LHCN-M2 (cell line): ENCODE results near the gene CD44. TPM values are rescaled to one million over a fixed set of nuclear protein-coding genes. Genes with fewer than 3 reads are reported as not detected.

Source experiments
- DNase-seq: peaks from one replicate; pipeline ENCODE4 v3.0.0-alpha.2; 2012; ENCODE audit warnings: low read depth
- total RNA-seq: library from RNA; depleted of rRNA; stranded (reverse); fragments of >200 nt; gene quantifications from 2 replicates; pipeline ENCODE4 v1.2.3, GENCODE V29; 2014

The CD44 gene
- total RNA-seq, 1 experiment from 2014 or later, result 215 TPM

GRCh38 chr11:35158701-35159510 is 19.9 kb downstream of the CD44 start:
- DNase-seq, result peak; percentile 58

DNA sequence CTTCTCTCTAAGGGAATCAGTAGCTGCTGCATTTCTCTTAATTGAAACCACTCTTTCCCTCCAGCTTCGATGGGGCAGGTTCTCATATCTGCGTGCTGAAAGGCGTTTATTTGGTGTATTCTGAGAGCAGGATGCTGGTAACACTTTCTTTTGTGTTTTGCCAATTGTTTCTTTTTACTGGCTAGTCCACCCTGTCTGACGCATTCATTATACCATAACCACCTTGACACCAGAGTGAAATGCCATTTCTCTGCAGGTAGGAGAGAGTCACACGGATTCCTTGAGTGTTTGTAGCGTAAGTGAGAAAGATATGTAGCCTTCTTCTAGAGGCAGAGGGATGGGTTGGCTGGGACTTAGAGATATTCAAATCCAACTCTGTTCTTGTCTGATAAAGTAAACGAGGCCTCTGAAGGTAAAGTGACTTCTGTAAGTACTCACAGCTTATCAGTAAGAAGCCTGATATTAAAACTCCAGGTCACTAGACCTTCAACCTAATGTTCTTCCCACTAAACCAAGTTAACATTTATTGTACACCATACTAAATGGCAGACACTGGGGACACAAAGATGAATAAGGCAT is 21.4 kb downstream of the CD44 start:
- DNase-seq, result no peak

DNA sequence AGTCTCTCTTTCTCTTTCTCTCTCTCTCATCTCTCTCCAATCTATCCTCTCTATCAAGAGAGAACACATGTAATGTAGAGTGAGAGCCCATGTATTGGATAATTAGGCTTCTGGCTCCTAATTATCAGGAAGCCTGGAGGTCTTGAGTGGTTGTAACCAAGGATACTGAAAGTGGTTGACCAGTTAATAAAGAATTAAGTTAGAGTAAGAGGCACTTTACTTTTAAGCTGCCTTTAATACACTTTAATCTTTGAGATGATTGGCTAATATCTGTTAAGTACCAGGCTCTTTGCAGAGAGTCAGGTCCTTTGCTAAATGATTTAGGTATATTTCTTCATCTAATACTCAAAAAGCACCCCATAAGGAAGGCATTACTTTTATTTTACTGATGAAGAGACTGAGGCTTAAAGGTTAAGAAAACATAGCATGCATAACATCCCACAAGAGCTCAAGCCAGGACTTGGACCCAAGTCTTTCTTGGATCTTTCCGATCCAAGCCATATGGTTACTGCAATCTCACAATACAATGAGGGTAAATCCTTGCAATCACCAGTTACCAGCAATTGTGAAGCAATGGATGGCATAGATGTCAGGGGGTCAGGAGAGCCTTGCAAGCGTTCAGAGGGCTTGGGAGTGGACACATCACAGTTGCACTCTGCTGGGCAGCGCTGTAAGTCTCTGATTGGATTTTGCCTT is 22.1 kb downstream of the CD44 start:
- DNase-seq, result no peak

- no peak for DNase-seq
Measured at GRCh38 chr11:35162745-35163144, 23.8 kb downstream of the CD44 start.

GRCh38 chr11:35163209-35163608 is 24.2 kb downstream of the CD44 start:
- DNase-seq, result no peak

GRCh38 chr11:35163702-35164496 is 24.9 kb downstream of the CD44 start:
- no peak for DNase-seq

GRCh38 chr11:35165030-35165422 is 26.1 kb downstream of the CD44 start:
- no peak for DNase-seq

DNA sequence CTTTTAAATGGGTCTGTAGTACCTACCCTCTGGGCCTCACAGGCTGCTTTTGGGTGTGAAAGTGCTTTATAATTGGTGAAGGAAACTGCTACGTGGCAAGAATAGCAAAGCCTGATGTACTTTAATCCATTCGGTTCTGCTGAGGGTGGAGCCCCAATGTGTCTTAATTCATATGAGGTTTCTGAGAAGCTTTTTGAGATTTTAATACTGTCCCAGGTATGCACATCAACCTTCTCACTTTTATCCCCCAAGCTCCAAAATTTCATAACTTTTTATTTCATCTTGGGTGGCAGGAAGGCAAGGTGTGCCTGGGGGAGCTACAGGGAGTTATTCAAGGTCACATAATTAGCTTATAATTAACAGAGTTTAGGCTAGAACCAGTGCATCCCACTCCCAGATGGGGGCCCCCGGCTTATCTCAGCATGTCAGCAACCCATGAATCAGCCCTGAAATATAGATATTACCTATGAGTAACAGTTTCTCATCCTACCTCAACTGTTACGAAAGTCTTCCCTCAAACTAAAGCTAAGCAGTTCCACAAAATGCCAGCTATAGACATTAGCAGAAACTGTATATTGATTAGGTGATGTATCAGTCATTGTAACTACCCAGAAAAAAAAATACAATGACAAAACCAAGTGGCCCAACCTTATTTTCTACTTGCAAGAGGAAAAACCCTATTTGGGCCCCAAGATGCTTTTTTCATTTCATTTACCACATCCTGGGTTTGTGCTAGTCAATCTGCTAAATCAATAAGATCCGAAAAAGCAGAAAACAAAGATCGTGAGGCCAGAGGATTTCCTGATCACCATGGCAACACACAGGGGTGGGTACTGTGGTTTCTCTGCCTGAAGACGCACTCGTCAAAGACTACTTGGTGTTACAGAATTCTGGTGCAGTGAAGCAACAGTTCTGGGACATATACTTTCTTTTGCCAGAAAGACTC is 26.7 kb downstream of the CD44 start:
- peak; percentile 71 for DNase-seq

- peak; percentile 93 for DNase-seq
Measured at GRCh38 chr11:35166369-35167360, 27.7 kb downstream of the CD44 start.

DNA sequence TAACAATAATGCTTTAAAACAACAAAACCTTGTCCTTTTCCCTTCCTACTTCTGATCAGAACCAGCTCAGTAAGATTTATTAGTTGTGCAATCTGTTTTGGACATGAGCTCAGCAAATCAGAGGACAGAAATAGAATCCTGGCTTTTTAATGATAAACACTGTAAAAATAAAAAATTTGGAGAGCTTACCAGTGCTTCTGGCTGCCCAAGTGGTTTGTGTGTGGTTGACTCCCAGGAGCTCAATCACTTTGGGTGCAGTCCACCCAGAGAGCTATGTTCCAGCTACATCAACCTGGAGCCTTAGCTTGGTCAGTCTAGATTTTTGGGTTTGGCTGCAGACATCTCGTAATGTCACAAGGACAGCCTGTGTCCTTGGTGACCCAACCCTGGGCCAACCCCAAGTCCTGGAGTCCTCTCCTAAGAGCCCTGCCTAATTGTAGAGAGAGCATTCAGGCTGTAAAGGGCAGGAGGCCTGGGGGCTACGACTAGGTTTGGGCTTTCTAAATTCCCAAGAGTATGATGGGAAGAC is 28.5 kb downstream of the CD44 start:
- no peak for DNase-seq

- DNase-seq, result no peak
Measured at GRCh38 chr11:35168671-35169070, 29.7 kb downstream of the CD44 start.

GRCh38 chr11:35169112-35169511 is 30.1 kb downstream of the CD44 start:
- DNase-seq, result no peak

DNA sequence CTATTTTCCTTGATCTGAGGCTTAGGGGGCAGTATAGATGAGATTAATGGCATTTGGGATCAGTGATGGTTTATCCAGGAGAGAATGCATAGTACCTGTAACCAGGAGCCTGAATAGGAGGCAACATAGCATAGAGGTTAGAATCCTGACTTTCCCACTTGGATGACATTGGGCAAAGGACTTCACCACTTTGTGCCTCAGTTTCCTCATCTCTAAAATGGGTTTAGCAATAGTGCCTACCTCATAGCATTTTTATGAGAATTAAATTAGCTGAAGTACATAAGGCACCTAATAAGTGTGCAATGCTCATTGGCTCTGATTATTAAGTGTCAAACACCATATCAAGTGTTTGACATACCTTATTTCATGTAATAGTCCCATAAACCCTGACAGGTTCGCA is 30.8 kb downstream of the CD44 start:
- DNase-seq, result no peak

- no peak for DNase-seq
Measured at GRCh38 chr11:35170503-35170902, 31.5 kb downstream of the CD44 start.

- DNase-seq, result no peak
Measured at GRCh38 chr11:35171226-35171625, 32.3 kb downstream of the CD44 start.

GRCh38 chr11:35173011-35173511 is 34.1 kb downstream of the CD44 start:
- no peak for DNase-seq

GRCh38 chr11:35173616-35174566 is 34.9 kb downstream of the CD44 start:
- no peak for DNase-seq

GRCh38 chr11:35174666-35175065 is 35.7 kb downstream of the CD44 start:
- DNase-seq, result peak; percentile 94
